NCI-H1930 (cell line): ENCODE data around the gene DNASE2.

ENCODE experiments used
- DNase-seq, 2 experiments: peaks; one replicate each; lab custom pipeline; 2025; lab: John Stamatoyannopoulos, UW

The DNASE2 gene

DNA sequence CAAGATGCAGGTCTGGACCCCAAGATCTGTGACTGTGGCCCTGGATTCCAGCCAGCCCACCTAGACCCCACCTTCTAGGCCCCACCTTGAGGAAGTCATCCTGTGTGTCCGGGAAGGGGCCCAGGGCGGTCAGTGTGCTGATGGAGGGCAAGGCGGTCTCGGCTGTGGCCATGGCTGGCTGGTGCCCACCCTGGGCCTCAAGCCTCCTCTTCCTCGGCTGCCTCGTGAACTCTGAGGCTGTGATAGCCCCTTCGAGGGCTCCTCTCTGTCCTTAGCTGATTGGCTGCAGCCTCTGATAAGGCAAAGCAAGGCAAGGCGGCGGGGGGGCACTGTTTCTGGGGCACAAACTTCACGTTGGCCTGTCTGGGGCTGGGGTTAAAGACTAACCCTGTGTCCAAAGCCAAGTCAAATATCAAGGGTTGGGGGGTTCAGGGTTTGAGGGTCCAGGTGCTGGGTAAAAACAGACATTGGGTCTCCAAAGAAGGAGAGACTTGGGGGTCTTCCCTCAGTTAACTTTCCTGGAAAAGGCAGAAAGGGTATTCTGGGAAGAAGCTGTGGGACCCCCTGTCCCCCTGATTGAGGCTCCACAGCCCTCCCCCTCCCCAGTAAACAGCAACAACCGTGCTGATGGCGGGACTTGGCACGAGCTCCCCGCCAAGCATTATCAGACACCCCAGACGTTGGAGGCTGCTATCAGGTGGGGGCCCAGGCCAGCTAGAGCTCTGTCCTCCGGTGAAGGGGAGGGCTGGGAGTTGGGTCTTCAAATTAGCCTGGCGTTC is 5.9 kb upstream of the DNASE2 start, which contains the start of gene KLF1:
Gene KLF1 (minus strand): TSS at position 233 of the 779 bp plus-strand sequence. CDS start 61 bp downstream, at position 172.
- no peak for DNase-seq

DNA sequence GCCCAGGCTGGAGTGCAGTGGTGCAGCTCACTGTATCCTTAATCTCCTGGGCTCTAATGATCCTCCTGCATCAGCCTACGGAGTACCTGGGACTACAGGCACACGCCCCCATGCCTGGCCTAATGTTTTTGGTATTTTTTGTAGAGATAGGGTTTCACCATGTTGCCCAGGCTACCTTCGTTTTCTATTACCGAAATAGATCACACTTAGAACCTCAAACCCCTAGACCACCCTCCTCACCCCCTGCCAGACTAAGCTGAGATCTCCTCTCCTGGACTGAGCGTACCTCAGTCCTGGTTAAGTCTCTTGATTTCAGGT is 5.4 kb upstream of the DNASE2 start:
- DNase-seq, result no peak

DNA sequence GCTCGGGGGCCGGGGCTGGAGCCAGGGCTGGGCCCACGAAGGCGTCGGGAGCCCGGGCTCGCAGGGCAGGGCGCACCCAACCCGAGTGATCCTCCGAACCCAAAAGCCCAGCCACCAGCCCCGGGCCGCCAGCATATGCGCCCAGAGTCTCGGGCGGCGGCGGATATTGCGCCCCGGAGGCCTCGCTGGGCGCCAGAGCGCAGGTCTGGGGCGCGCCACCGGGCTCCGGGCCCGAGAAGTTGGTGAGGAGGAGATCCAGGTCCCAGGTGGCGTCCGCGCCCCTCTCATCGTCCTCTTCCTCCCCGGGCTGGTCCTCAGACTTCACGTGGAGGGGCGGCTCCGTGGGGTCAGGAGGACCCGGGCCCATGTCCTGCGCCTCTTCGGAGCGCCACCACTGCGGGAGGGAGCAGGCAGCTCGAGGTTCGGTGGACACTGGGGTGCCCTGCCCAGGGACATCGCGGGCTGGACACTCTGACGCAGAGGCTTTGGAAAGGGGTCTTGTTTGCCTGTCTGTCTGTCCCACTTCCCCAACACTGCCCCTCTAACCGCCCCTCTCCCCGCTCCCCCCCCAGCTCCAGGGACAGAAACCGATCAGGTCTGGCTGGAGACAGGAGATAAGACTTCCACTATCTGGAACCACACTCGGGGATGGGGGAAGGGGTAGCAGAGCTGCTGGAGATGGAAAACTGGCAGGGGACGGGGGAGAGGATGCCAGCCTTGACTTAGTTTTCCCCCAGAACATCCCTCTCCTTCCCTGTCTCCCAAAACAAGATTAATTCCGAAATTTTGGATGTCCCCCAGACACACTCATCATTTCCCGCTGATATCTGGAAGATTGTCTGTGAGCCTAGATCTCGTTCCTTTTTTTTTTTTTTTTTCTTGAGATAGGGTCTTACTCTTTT is 4.8 kb upstream of the DNASE2 start:
- no peak for DNase-seq

DNA sequence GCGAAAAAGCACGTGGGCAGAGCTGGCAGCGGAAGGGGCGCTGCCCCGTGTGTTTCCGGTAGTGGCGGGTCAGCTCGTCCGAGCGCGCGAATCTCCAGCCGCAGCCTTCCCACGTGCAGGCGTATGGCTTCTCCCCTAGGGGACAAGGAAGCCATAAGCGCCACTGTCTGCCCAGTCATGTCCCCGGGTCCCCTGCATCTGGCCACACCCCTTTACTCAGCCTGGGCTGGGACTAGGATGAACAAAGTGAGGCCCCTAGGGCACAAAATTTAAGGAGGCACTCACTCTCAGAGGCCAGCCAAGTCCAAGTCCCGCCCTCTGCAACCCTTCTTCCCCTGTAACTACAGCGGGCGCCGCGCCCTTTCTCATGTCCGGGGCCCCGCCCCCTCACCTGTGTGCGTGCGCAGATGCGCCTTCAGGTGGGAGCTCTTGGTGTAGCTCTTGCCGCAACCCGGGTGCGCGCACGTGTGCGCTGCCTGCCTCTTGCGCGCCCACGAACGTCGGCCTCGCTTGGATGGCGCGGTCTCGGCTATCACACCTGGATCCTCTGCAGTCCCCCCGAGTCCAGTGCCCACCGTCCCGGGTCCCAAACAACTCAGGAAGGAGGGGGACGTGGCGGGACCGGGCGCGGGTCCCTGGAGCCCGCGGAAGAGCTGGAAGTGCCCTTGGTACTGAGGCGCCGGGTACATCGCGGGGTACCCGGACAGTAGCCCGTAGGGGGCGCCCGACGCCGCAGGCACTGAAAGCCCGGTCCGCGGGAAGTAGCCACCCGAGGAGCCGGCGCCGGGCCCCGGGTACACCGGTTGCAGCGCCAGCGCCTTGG is 3.9 kb upstream of the DNASE2 start:
- peak; percentile 84 to 88 for DNase-seq

DNA sequence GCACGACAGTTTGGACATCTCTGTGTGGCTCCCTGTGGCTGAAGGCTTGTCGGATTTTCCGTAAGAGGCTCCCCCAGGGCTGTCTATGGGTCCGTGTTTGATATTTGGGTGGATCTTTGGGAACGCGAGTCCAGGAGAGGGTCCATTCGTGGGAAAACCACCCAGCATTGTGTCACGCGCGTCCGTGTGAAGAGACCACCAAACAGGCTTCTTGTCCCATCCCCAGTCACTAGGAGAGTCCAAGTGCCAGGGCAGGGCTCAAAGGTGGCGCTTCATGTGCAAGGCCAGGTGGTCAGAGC is 3.3 kb upstream of the DNASE2 start:
- DNase-seq, result no peak

DNA sequence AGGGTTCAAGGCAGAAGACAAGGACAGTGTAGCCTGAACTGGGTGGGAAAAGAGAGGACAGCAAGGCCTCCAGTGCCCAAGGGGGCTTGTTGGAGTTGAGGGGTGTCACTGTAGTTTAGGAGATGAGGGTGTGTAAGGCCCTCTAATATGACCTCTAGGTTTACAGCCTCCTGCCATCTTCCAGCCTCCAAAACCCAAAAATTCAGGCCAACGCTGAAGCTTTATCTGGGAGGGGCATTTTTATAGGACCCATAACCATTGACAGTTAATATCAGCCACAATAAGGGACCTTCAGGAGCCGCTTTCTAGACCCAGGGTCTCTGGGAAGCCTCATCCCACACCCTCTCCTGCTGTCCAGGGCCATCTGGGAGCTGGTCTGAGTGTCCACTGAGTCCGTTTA is 3.0 kb upstream of the DNASE2 start:
- no peak for DNase-seq

DNA sequence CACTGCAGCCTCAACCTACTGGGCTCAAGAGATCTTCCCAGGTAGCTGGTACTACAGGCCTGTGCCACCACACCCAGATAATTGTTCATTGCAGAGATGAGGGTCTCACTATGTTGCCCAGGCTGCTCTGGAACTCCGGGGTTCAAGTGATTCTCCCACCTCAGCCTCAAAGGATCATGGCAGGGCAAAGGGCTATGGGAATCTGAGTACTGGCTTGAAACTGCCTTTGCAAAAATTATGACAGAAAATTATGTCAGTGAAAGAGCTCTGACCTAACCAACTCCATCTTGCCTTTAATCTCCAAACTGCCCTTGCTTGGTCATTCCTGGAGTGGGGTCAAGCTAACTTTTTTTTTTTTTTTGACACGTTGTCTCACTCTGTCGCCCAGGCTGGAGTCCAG is 1.3 kb upstream of the DNASE2 start:
- DNase-seq, result no peak

DNA sequence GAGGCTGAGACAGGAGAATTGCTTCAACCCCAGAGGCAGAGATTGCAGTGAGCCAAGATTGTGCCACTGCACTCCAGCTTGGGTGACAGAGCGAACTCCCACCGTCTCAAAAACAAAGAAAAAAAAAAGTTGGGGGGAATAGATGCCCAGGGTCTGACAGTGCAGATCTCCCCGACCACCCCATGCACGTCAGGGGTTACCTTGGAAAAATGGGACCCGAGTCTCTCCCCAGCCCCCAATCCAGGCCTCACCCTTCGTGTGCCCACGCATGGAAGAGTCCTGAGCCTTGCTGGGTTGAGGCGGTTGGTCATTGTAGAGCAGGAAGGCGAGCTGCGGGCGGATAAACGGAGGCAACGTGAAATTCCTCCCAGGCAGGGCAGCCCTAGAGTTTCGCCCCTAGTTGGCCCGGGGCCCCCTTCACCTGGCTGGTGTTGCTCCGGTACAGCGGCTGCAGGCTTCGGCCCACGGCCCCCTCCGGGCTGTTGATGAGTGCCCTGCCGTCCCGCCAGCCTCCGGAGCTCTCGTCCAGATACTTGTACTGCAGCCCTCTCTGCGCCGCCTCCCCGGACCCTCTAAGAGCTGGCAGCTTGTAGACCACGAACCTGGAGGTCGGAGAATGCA is 588 bp downstream of the DNASE2 start:
- DNase-seq, result no peak

DNA sequence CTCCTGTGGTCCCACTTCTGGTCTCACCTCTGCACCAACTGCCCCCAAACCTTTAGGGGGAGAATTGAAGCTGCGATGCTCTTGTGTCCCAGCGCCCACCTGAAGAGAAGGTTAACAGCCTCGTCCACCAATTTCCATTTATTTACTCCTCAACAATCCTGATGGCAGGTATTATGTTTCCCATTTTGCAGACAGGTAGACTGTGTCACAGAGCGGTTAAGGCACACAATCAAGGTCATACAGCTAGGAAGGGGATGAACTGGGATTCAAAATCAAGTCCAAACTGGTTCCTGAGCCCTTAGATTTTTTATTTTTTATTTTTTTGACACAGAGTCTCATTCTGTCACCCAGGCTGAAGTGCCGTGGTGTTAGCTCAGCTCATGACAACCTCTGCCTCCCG is 6.2 kb downstream of the DNASE2 start:
- no peak for DNase-seq

DNA sequence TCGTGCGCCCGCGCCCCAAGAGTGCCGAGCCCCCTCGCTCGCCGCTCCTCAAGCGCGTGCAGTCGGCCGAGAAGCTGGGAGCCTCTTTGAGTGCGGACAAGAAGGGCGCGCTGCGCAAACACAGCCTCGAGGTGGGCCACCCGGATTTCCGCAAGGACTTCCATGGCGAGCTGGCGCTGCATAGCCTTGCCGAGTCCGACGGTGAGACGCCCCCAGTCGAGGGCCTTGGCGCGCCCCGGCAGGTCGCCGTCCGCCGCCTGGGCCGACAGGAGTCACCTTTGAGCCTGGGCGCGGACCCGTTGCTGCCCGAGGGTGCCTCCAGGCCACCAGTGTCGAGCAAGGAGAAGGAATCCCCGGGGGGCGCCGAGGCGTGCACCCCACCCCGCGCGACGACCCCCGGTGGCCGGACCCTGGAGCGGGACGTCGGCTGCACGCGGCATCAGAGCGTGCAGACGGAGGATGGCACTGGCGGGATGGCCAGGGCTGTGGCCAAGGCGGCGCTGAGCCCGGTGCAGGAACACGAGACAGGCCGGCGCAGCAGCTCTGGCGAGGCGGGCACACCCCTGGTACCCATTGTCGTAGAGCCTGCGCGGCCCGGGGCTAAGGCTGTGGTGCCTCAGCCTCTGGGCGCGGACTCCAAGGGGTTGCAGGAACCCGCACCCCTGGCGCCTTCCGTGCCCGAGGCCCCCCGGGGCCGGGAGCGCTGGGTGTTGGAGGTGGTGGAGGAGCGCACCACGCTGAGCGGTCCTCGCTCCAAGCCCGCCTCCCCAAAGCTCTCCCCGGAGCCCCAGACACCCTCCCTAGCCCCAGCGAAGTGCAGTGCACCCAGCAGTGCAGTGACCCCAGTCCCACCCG is 7.1 kb downstream of the DNASE2 start:
- DNase-seq, result no peak

DNA sequence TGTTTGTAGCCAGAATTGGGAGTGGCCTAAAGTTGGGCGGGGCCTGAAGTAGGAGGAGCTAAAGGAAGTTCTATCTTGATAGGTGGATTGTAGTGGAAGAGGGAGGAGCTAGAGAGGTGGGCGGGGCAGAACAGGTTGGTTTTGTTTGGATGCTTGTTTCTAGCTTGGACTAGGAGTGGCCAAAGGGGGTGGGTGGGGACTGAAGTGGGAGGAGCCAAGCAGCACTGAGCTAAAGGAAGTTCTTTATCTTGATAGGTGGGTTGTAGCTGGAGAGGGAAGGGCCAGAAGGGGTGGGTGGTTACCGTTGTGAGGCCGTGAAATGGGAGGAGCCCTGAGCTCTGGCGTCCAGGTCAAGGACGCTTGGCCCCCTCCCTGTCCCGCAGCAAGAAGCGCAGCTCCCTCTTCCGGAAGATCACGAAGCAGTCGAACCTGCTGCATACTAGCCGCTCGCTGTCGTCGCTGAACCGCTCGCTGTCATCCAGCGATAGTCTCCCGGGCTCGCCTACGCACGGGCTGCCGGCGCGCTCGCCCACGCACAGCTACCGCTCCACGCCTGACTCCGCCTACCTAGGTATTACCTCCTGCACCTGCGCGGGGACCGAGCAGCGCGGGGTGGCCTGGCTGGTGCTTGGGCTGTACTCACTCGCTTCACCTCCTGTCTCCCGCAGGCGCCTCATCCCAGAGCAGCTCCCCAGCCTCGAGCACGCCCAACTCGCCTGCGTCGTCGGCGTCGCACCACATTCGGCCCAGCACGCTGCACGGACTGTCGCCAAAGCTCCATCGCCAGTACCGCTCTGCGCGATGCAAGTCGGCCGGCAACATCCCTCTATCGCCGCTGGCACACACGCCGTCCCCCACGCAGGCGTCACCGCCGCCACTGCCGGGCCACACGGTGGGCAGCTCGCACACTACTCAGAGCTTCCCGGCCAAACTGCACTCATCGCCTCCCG is 8.0 kb downstream of the DNASE2 start:
- no peak for DNase-seq

DNA sequence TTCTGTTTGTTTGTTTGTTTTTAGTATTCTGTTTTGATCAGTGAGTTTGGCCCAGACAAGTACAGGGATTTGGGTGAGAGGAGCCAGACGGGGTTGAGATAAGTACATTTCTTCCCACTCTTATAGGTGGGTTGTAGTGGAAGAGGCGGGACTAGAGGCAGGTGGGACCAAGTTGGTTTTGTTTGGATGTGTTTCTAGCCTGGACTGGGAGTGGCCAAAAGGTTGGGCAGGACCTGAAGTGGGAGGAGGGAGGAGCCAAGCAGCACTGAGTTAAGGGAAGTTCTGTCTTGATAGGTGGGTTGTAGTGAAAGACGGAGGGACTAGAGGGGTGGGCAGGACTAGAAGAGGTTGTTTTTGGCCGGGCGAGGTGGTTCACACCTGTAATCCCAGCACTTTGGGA is 9.0 kb downstream of the DNASE2 start:
- DNase-seq, result no peak

DNA sequence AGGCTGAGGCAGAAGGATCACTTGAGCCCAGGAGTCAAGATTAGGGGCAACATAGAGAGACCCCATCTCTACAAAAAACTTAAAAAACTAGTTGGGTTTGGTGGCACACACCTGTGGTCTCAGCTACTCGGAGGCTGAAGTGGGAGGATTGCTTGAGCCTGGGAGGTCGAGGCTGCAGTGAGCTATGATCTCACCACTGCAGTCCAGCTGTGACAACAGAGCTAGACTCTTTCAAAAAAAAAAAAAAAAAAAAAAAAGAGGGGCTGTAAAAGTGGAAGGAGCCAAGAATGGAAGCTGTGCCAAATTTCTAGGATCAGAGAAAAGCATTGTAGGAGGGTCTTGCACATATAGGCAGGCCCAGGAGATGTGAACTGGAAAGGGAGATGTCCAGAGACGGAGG is 9.6 kb downstream of the DNASE2 start:
- DNase-seq, result no peak

DNA sequence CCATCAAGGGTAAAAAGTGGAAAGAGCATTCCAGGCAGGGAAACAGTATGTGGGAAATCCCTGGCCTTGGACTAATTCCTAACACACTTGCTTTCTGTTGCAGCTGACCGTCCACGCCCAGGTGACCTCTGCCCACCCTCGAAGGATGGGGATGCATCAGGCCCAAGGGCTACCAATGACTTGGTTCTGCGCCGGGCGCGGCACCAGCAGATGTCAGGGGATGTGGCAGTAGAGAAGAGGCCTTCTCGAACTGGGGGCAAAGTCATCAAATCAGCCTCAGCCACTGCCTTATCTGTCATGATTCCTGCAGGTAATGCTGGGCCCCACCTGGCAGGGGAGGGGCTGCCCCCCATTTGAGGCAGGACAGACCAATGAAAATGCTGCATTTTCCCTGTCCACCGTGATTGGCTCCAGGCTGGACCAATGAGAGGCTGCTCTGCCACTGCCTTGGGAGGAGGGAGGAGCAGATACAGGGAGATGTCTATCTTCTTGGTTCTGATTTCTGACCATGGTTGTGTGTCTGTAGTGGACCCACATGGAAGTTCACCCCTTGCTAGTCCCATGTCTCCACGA is 12.6 kb downstream of the DNASE2 start:
- DNase-seq, result no peak

DNA sequence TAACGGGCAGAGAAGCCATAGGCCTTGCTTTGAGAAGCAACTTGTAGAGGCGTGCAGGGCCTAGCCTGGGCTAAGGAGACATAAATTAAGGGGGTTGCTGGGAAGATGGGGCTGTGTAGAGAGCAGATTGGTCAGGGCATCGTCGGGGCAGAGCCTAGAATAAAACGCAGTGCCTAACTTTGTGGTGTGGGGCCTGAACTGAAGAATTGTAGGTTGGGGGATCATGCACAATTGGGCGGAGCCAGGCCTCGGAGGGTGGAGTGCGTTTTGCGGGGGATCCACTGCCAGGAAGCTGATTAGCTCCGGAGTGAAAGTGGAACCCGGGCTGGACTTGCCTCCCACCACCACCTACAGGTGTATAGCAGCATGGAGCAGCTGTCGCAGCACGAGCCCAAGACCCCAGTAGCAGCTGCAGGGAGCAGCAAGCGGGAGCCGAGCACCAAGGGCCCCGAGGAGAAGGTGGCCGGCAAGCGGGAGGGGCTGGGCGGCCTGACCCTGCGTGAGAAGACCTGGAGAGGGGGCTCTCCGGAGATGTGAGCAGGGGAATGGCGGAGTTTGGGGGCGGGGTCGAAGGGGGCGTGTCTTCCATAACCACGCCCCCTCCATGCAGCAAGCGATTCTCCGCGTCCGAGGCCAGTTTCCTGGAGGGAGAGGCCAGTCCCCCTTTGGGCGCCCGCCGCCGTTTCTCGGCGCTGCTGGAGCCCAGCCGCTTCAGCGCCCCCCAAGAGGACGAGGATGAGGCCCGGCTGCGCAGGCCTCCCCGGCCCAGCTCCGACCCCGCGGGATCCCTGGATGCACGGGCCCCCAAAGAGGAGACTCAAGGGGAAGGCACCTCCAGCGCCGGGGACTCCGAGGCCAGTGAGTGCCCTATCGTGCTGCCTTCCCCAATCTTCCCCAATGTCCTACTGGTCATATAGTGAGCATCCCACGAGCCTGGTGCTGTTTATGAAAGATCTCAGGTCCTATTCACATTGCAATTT is 13.8 kb downstream of the DNASE2 start:
- no peak for DNase-seq

DNA sequence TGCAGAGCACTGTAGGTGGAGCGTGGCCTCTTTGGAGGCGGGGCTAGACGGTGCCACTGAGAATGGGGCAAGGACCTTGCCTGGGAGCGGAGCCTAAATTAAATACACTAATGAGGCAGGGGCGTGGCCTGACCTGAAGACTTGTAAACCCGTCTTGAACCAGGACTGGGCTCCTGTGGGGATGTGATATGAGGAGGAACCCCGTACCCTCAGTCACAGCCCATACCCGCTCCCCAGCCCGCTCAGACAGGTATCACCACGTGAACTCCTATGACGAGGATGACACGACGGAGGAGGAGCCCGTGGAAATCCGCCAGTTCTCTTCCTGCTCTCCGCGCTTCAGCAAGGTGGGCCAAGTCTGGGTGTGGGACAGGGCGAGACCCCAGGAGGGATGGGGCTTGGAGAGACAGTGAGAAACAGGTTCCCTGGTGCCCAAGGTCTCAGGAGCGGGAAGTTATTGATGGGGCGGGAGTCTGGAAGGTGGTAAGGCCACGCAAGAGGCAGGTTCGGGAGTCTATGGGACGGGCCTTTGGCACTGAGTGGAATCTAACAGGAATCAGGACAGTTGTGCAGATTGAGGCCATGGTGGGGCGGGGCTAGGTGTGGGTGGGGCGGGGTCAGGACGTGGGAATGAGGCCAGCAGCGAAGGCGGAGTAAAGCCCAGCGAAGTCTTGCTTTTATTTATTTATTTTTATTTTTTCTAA is 14.7 kb downstream of the DNASE2 start:
- no peak for DNase-seq

DNA sequence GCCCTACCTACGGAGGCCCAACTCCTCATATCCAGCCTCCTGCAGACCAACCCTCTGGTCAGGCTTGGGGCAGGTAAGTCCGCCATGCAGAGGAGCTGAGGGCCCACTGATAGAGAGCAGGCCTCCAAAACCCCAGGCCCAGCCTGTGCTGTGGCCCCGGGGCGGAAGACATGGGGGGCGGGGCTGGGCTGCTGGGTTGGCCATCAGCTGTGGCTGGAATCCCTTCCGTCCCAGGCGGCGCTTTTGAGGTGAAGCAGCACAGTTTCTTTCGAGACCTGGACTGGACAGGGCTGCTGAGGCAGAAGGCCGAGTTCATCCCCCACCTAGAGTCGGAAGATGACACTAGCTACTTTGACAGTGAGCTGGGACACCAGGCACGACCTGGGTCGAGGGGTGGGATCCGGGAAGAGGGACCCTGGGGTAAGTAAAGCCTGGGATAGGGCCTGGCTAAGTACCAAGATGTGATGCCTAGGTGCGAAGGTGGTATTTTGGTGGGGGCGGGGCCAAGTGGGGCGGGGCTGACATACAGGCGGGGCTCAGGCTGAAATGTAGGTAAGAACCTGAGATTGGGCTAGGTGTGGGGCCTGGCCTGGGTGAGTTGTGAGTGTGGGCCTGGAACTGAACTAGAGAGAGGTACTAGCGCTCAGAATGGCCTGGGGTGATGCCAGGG is 15.4 kb downstream of the DNASE2 start:
- no peak for DNase-seq
